GM12891 (cell line): ENCODE data around the gene LNX2.

ENCODE experiments used
- DNase-seq: peaks from one replicate; pipeline ENCODE4 v3.0.0; 2011; ENCODE audit warnings: low spot score; ENCODE audit not compliant: insufficient read length
- FAIRE-seq: peaks from 2 replicates; lab custom pipeline; 2011; peaks lifted over from hg19 to GRCh38; lab: Jason Lieb, UNC
- PAX5 ChIP-seq: IDR thresholded peaks from 2 replicates; pipeline ENCODE4 v1.6.1; 2011; ENCODE audit warnings: low read length, moderate library complexity, mild to moderate bottlenecking; ENCODE audit not compliant: insufficient read depth, severe bottlenecking
- POLR2A ChIP-seq: IDR thresholded peaks from 2 replicates; pipeline ENCODE4 v1.6.1; 2011; ENCODE audit warnings: low read depth, low read length, control low read depth
- POLR2AphosphoS5 ChIP-seq: IDR thresholded peaks from 2 replicates; pipeline ENCODE4 v1.6.1; 2011; ENCODE audit warnings: low read depth, low read length, control low read depth
- POU2F2 ChIP-seq: IDR thresholded peaks from 2 replicates; pipeline ENCODE4 v1.6.1; 2011; ENCODE audit warnings: low read depth, mild to moderate bottlenecking, control low read depth, low read length, moderate library complexity
- SPI1 ChIP-seq: IDR thresholded peaks from 2 replicates; pipeline ENCODE4 v1.6.1; 2011; ENCODE audit warnings: low read depth, low read length, control low read depth
- TAF1 ChIP-seq: IDR thresholded peaks from 2 replicates; pipeline ENCODE4 v1.6.1; 2011; ENCODE audit warnings: low read depth, low read length, control low read depth

The LNX2 gene

DNA sequence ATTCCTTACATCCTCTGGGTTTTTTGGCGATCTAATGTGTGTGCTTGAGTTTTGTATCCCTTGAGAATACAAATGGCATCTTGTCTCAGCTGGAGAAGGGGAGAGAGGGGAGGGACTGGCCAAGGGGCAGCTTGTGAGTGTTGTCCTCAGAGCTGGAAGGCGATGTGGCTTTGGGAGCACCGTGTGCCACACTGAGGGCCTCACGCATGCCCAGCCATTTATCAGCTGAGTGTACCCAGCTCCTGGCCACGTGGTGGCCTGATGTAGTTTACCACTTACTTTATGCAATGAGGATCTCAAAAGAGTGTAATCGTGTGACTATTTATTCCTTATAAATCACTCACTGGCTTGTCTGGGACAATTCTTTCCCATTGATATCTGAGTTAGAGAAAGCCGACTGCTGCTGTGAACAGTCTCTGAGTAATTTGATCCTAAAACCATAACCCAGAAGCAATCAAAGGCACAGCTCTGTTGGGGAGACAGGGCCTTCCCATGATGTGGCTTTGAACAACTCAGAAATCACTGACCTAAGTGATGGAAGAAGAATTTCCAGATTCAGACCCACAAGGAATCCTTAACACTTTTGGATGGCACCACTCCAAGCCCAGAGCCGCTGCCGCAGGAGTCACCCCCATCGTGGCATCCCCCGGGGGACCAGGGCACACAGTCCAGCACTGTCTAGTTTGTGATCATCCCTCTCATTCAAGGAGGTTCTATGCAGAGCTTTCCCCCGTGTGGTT is 116.0 kb downstream of the LNX2 start:
- no peak for DNase-seq
- FAIRE-seq: no peak
- TF ChIP-seq SPI1 (no peak), POLR2AphosphoS5 (no peak), POLR2A (no peak), POU2F2 (no peak), PAX5 (no peak), TAF1 (no peak)

DNA sequence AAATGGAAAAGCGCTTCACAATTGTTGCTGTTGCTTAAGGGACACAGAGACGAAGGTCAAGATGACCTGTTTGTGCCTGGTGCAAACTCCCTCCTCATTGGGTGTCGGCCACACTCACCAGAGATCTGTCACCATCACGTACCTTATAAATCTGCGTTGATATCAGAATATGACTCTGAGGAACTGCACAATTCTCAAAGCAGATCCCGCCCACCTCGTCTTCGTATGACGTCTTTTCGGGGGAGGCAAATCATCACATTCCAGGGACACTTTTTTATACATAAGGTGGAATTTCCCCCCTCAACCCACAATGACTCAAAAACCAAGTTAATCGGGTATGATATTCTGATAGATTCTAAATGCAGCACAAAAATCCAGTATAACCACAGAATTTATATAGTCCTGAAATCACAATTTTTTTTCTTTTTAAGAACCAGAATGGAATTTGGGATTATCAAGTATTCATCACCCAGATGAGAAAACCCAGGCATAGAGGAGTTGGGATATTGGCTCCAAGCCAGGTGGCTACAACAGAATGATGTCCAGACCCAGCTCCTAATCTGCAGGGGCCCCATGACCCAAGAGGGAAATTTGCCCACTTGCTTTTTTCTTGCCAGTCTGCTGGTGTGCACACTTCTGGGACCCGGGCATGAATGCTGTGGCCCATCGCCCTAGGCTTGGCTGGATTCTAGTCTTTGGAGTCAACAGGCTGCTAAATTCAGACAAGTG is 119.4 kb downstream of the LNX2 start:
- TF ChIP-seq POLR2AphosphoS5: no peak
- no peak for TF ChIP-seq TAF1
- TF ChIP-seq PAX5: no peak
- TF ChIP-seq POU2F2: no peak
- no peak for TF ChIP-seq SPI1
- no peak for TF ChIP-seq POLR2A
- FAIRE-seq: no peak
- no peak for DNase-seq

DNA sequence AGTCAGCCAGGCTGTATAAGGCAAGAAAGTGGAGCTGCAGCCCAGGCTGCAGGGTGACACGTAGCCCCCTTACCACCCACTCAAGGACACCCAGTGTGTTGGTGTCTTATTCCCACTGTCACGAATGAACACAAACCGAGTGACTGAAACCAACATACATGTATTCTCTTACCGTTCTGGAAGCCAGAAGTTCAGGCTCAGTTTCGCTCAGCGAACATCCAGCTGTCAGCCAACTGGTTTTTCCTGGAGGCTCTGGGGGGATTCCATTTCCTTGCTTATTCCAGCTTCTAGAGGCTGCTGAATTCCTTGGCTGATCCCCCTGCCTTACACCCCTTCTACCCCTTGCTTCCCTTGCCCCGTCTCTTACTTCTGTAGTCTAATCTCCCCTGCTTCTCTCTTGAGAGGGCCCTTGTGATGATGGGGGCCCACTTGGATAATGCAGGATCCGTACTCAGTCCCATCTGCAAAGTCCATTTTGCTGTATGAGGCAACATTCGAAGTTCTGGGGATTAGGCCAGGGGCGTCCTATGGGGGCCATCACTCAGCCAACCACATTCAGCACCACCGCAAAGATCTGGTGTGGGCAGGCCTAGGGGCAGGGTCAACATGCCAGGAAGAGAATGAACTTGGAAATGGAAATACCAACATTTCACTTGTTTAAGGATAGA is 122.6 kb downstream of the LNX2 start:
- no peak for FAIRE-seq
- no peak for DNase-seq
- TF ChIP-seq TAF1 (no peak), POU2F2 (no peak)

DNA sequence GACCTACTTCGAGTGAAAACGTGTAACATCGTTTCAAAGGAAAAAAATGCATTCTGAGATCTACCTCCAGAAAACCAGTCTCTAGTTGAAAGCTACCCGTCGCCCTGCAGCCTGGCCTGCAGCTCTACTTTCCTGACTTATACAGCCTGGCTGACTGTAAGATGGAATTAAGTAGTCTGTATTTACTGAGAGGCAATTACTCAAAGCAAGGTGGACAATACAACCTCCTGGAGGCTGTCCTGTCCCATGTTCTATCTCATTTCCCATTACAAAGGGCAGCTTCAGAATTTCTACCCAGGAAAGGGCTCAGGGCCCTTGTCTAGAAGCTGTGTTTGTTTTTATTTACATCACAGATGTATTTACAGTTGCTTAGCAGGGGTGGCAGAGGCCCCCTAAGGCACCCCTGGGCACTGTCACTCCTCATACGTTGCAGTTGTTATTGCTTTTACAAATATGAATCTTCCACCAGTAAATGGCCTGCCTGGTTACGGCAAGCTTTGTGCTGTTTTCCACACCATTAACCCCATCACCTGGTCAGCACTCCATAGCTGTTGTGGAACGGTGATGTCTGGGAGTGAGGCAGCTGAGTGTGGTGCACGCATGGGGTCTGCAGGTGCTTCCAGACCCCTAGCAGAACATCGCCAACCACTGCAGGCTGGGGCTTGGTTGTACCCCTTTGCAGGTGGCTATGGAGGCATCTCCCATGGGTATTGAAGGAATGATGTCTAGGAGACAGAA is 123.6 kb downstream of the LNX2 start:
- no peak for TF ChIP-seq PAX5
- no peak for TF ChIP-seq SPI1
- TF ChIP-seq POU2F2: no peak
- no peak for TF ChIP-seq POLR2AphosphoS5
- TF ChIP-seq POLR2A: no peak
- TF ChIP-seq TAF1: no peak
- FAIRE-seq: no peak
- DNase-seq: no peak

DNA sequence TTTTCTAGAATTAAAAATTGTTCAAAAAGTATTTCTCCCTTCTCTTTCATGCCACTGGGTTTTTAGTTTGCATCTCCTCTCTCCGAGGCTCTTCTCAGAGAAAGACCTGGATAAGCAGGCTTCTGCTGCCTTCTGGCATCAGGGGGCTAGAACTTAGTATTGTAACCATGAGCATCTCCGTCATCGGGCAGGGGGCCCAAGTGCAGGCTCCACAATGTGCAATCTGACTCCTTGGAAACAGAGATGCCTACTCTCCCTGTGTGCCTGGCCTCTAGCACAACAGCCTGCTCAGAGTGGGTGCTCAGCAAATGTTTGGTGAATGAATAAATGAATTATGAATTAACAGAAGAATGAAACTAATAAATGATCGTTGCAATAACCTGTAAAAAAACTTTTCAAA is 124.3 kb downstream of the LNX2 start:
- DNase-seq (no peak), FAIRE-seq (no peak)
- TF ChIP-seq PAX5 (no peak), SPI1 (no peak), POU2F2 (no peak), POLR2AphosphoS5 (no peak), POLR2A (no peak), TAF1 (no peak)
